ENCODE data around the gene USF2.

Gene USF2

GRCh38 chr19:35327642-35328041, 58.9 kb downstream of the USF2 start:
- DNase-seq, result no peak

- no peak for DNase-seq
These were observed 60.1 kb downstream of the USF2 start, which contains the start of gene CD22 for GRCh38 chr19:35328851-35329285. TSS of gene CD22 (plus strand) at chr19:35329187. CDS start at chr19:35332041, 2,854 bp downstream.

- DNase-seq, result no peak
These were observed 60.6 kb downstream of the USF2 start for GRCh38 chr19:35329323-35329722.
